Testis (tissue), 3 donors: Measurements from ENCODE around the gene ARHGEF39. TPM values are rescaled to one million over a fixed set of nuclear protein-coding genes. Genes with fewer than 3 reads are reported as not detected.

Source experiments
- DNase-seq: peaks from one replicate; pipeline ENCODE4 v3.0.0-alpha.2; 2019
- H3K27ac ChIP-seq, 2 donors: fragments of 200-600 bp; sonication (generic); one replicate each; pipeline ENCODE4 v1.5.1; 2019
- H3K27me3 ChIP-seq: fragments of 200-600 bp; sonication (generic); one replicate; pipeline ENCODE4 v1.5.1; 2019
- H3K36me3 ChIP-seq: fragments of 200-600 bp; sonication (generic); one replicate; pipeline ENCODE4 v1.5.1; 2017; ENCODE audit warnings: low read depth; ENCODE audit errors: missing control alignments
- H3K4me1 ChIP-seq: fragments of 200-600 bp; sonication (generic); one replicate; pipeline ENCODE4 v1.5.1; 2019
- H3K4me3 ChIP-seq, 2 donors: fragments of 200-600 bp; sonication (generic); one replicate each; pipeline ENCODE4 v1.5.1; 2017 to 2019
- H3K9me3 ChIP-seq: fragments of 200-600 bp; sonication (generic); one replicate; pipeline ENCODE4 v1.5.1; 2017
- POLR2A ChIP-seq: fragments of 450-650 bp; IDR thresholded peaks from one replicate; pipeline ENCODE4 v1.6.1; 2017; ENCODE audit warnings: antibody characterized with exemption, mild to moderate bottlenecking, moderate library complexity
- WGBS, 2 donors: methylation state at CpG; one replicate each; pipeline ENCODE4 v1.1.5; 2018; 5-methylcytosine and 5-hydroxymethylcytosine counted together
- intact Hi-C: fragments of 100-400 bp; cut with DNase I; formaldehyde crosslinking; loops from one replicate; pipeline ENCODE4 v1.15.1; 2023; ENCODE audit warnings: low total_unique reads
- polyA plus RNA-seq: library from polyadenylated mRNA; stranded (reverse); fragments of 350-450 nt; fragmentation: Illumina TruSeq; extraction: RNeasy Lipid Tissue Mini Kit (QIAGEN cat#74804); gene quantifications from one replicate; pipeline ENCODE4 v1.2.3, GENCODE V29; 2014; ENCODE audit warnings: low read depth, low replicate concordance; ENCODE audit not compliant: insufficient read depth
- total RNA-seq, 2 donors: library from RNA; depleted of rRNA; stranded (reverse); fragments of >200 nt; gene quantifications; one replicate each; pipeline ENCODE4 v1.2.3, GENCODE V29; 2016
- TF ChIP-seq, protein P1 (sequence below), 3 experiments: fragments of 450-650 bp in 2 of 3; fragments of 200-600 bp in 1 of 3; sonication (generic) in 1 of 3; IDR thresholded peaks; one replicate each; pipeline ENCODE4 v1.5.1; 2016 to 2019; ENCODE audit warnings: antibody characterized with exemption in 3 of 3, mild to moderate bottlenecking in 2 of 3, moderate library complexity in 1 of 3

Gene ARHGEF39
- total and polyA plus RNA-seq, 3 donors from 2014 or later, result 2.2 to 7.0 (median 6.5) TPM

DNA sequence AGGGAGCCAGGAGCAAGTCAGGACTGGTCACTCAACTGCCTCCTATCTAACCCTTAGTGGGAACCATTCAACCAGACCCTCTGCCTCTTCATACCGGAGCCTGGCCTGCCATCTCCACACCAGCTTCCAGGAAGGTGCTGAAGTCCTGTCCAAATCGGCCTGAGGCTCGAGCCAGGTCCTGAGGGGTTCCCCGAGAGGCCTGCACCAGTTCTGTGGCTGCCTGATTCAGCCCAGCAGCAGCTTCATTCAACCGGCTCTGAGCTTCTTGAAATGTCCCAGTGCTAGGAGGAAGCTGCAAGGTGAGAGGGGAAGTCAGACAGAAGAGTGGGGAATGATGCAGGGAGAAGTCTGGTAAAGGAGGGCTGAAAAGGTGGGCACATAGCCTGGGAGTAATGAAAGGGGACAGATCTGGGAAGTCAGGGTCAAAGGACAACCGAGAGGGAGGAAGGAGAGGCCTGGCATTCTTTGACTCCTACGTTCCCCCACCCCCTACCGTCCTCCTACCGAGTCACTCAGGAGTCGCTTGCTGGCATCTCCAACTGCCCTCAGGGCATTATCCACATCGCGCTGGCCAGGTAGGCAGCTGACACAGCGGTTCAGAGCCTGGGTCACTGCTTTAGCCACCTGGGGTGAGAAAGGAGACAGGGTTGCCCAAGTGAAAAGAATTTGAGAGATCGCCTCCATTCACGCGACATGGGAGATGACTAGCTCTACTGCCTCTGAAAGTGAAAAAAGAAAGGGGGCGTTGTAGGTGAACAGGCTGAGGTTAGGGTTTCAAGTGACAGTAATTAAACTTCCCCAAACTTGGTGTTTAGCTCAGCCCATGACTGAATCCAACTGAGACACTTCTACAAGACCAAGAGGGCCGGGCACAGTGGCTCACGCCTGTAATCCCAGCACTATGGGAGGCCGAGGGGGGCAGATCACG lies 46.8 kb upstream of the ARHGEF39 start:
- Histone ChIP-seq H3K27ac (no peak overlapping the region), H3K27me3 (no peaks in the 10 kb centered on the region), H3K4me1 (no peaks in the 10 kb centered on the region), H3K9me3 (no peaks in the 10 kb centered on the region), H3K4me3 (no peak overlapping the region), H3K36me3 (no peaks in the 10 kb centered on the region)
- TF ChIP-seq, protein P1, sequence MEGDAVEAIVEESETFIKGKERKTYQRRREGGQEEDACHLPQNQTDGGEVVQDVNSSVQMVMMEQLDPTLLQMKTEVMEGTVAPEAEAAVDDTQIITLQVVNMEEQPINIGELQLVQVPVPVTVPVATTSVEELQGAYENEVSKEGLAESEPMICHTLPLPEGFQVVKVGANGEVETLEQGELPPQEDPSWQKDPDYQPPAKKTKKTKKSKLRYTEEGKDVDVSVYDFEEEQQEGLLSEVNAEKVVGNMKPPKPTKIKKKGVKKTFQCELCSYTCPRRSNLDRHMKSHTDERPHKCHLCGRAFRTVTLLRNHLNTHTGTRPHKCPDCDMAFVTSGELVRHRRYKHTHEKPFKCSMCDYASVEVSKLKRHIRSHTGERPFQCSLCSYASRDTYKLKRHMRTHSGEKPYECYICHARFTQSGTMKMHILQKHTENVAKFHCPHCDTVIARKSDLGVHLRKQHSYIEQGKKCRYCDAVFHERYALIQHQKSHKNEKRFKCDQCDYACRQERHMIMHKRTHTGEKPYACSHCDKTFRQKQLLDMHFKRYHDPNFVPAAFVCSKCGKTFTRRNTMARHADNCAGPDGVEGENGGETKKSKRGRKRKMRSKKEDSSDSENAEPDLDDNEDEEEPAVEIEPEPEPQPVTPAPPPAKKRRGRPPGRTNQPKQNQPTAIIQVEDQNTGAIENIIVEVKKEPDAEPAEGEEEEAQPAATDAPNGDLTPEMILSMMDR (IDR thresholded peaks at IDR 0.05), result no peak
- TF ChIP-seq POLR2A, result no peak
- 95% methylated on average over 19 to 21 of the region's 21 CpGs for WGBS, 2 donors
- intact Hi-C loops, result no loop called here
- DNase-seq, result no peak

DNA sequence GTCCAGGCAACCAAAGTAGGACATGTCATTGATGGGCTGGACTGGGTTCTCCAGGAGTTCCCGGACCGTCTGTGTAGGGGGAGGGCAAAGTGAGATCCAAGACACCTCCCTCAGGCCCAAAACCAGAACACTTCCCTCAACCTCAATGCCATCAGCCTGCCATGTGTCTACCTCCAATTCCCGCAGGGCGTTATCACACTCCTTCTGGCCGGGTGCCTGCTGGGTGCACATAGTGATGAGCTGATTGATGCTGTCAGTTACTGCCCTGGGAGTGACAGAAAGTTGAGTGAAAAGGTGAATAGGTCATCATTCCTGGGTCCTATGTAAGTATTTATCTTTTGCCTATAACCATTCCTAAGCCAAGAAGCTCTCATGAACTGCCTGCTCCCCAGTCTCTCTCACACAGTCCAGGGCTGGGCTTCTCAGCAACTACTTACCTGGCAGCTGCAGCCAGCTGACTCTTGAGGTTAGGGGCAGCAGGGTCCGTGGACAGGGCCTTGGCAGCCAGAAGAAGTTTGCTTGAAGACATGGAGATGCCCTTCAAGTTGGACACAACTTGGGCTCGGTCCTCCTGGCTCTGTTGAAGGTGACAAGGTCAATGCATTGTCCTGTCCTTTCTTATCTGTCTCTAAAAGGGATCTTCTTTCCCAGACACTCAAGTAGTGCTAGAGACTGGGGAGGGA lies 46.0 kb upstream of the ARHGEF39 start:
- H3K4me3 ChIP-seq, result no peak overlapping the region
- H3K36me3 ChIP-seq, result no peaks in the 10 kb centered on the region
- intact Hi-C loops, result no loop called here
- H3K4me1 ChIP-seq, result no peaks in the 10 kb centered on the region
- no peak for DNase-seq
- H3K27ac ChIP-seq, result no peak overlapping the region
- no peak for TF ChIP-seq POLR2A
- TF ChIP-seq, protein P1 (IDR thresholded peaks at IDR 0.05), result no peak
- H3K9me3 ChIP-seq, result no peaks in the 10 kb centered on the region
- H3K27me3 ChIP-seq, result no peaks in the 10 kb centered on the region
- 68 to 69% methylated on average over 7 of the region's 7 CpGs for WGBS, 2 donors

DNA sequence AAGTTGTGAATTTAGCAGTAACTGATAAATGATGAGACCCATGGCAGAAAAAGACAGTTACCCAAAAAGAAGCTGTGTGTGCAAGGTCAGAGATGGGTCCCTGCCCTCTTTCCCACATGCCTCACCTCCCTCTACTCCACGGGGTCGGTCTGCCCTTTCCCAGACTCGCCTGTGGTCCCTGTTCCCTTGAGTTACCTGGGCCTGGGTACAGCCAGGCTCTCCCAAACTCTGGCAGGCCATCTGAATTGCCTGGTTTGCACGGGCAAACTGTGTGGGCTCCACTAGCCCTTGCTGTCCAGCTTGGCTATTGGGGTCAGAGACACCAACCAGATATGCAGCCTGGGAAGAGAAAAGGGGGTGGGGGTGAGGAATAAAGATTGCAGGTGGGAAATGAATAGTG lies 43.2 kb upstream of the ARHGEF39 start:
- intact Hi-C loops, result no loop called here
- WGBS, 2 donors, result 93 to 94% methylated on average over 4 of the region's 4 CpGs
- no peak for DNase-seq
- H3K27ac ChIP-seq, result no peak overlapping the region
- TF ChIP-seq, protein P1 (IDR thresholded peaks at IDR 0.05), result no peak
- TF ChIP-seq POLR2A, result no peak
- no peaks in the 10 kb centered on the region for H3K4me1 ChIP-seq
- H3K36me3 ChIP-seq, result no peaks in the 10 kb centered on the region
- no peak overlapping the region for H3K4me3 ChIP-seq
- H3K27me3 ChIP-seq, result no peaks in the 10 kb centered on the region
- no peaks in the 10 kb centered on the region for H3K9me3 ChIP-seq

DNA sequence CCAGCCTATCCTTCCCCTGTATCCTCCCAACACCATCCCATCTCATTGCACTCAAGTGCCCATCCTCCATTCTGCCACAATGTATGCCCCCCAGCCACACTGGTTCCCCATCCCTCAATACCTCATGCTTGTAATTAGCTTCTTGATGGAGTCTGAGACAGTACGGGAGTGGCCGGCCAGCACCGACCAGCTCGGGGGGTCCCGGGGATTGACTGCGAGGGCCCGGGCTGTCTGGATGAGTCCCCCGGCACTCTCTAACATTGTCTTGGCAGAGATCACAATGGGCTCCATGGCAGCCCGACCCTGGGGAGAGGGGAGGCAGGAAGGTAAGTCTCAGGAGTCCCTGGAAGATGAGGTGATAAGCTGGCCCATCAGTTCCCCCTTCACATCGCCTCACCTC lies 42.0 kb upstream of the ARHGEF39 start:
- no peaks in the 10 kb centered on the region for H3K4me1 ChIP-seq
- TF ChIP-seq POLR2A, result no peak
- TF ChIP-seq, protein P1 (IDR thresholded peaks at IDR 0.05), result no peak
- intact Hi-C loops, result no loop called here
- no peaks in the 10 kb centered on the region for H3K9me3 ChIP-seq
- no peak overlapping the region for H3K27ac ChIP-seq
- H3K36me3 ChIP-seq, result no peaks in the 10 kb centered on the region
- DNase-seq, result no peak
- H3K4me3 ChIP-seq, result no peak overlapping the region
- 94 to 98% methylated on average over 3 to 10 of the region's 10 CpGs for WGBS, 2 donors
- no peaks in the 10 kb centered on the region for H3K27me3 ChIP-seq
